Esophagus squamous epithelium (tissue), 4 donors: Measurements from ENCODE around the gene LONP1.

Experiments used
- CTCF ChIP-seq, 6 experiments: fragments of 450-650 bp in 4 of 6; fragments of 200-600 bp in 2 of 6; sonication (generic) in 2 of 6; IDR thresholded peaks; one replicate each; pipeline ENCODE4 v1.5.1; 2016 to 2019; ENCODE audit warnings: antibody characterized with exemption in 6 of 6, mild to moderate bottlenecking in 4 of 6, moderate library complexity in 4 of 6
- POLR2A ChIP-seq, 4 donors: fragments of 450-650 bp; IDR thresholded peaks; one replicate each; pipeline ENCODE4 v1.6.1; 2017; ENCODE audit warnings: antibody characterized with exemption in 4 of 4, mild to moderate bottlenecking in 4 of 4, moderate library complexity in 3 of 4

GRCh38 chr19:5666921-5667610 lies 52.9 kb downstream of the LONP1 start:
- TF ChIP-seq CTCF (IDR thresholded peaks at IDR 0.05) = no peak
- no peak for TF ChIP-seq POLR2A (IDR thresholded peaks at IDR 0.05)
